SK-N-SH (cell line): ENCODE results near the gene PDGFRB. TPM values are rescaled to one million over a fixed set of nuclear protein-coding genes. Genes with fewer than 3 reads are reported as not detected.

Source experiments
- CTCF ChIA-PET: fragments of 300-600, 350-600 bp; formaldehyde crosslinking; extraction: SDS; loops from one replicate; lab custom pipeline; 2021; lab: Yijun Ruan, JAX
- POLR2A ChIA-PET: fragments of 350-600 bp; sonication (Branson Sonifier 250); formaldehyde crosslinking; extraction: SDS; loops from one replicate; lab custom pipeline; 2020; ENCODE audit warnings: antibody characterized with exemption, inconsistent platforms; lab: Yijun Ruan, JAX
- DNase-seq: peaks from one replicate; pipeline ENCODE4 v3.0.0; 2012
- H2AFZ ChIP-seq: fragments of 200-600 bp; sonication (generic); 2 replicates; pipeline ENCODE4 v1.8.1; 2016; ENCODE audit warnings: antibody characterized with exemption, mild to moderate bottlenecking, low read depth
- H3F3A ChIP-seq: fragments of 200-600 bp; sonication (generic); replicated peaks from 2 replicates; pipeline ENCODE3; 2016; ENCODE audit warnings: antibody characterized with exemption, mild to moderate bottlenecking; ENCODE audit not compliant: insufficient read depth
- H3K27ac ChIP-seq, 2 experiments: fragments of 200-500 bp in 1 of 2; fragments of 200-600 bp in 1 of 2; sonication (Bioruptor generic) in 1 of 2; sonication (generic), shearing (Covaris generic) in 1 of 2; 2 replicates each; pipeline versions ENCODE4 v1.5.1 to v1.6.1; 2014 to 2016; ENCODE audit warnings: low read depth in 2 of 2, inconsistent platforms in 1 of 2, low read length in 1 of 2, mild to moderate bottlenecking in 1 of 2, mixed read lengths in 1 of 2
- H3K27me3 ChIP-seq: fragments of 200-600 bp; sonication (generic), shearing (Covaris generic); 2 replicates; pipeline ENCODE4 v1.6.1; 2016; ENCODE audit warnings: mixed run types; ENCODE audit not compliant: insufficient read depth
- H3K36me3 ChIP-seq, 2 experiments: fragments of 200-500 bp in 1 of 2; fragments of 200-600 bp in 1 of 2; sonication (Bioruptor generic) in 1 of 2; sonication (generic) in 1 of 2; replicated peaks in 1 of 2; 2 replicates each; pipeline versions ENCODE3 to v1.5.1; 2014 to 2016; ENCODE audit warnings: low read length in 1 of 2, mild to moderate bottlenecking in 1 of 2; ENCODE audit not compliant: insufficient read depth in 2 of 2, control insufficient read depth in 1 of 2
- H3K4me1 ChIP-seq, 2 experiments: fragments of 200-500 bp in 1 of 2; fragments of 200-600 bp in 1 of 2; sonication (Bioruptor generic) in 1 of 2; sonication (generic), shearing (Covaris generic) in 1 of 2; 2 replicates each; pipeline versions ENCODE4 v1.5.1 to v1.6.1; 2014 to 2016; ENCODE audit warnings: low read depth in 1 of 2, low read length in 1 of 2, mixed run types in 1 of 2; ENCODE audit not compliant: insufficient read depth in 2 of 2, control insufficient read depth in 1 of 2
- H3K4me2 ChIP-seq: fragments of 200-600 bp; sonication (generic), shearing (Covaris generic); 2 replicates; pipeline ENCODE4 v1.6.1; 2017; ENCODE audit warnings: mixed run types
- H3K4me3 ChIP-seq, 2 experiments: fragments of 200-500 bp in 1 of 2; fragments of 200-600 bp in 1 of 2; sonication (Bioruptor generic) in 1 of 2; sonication (generic), shearing (Covaris generic) in 1 of 2; 2 replicates each; pipeline versions ENCODE4 v1.5.1 to v1.8.1; 2014 to 2016; ENCODE audit warnings: low read depth in 2 of 2, inconsistent platforms in 1 of 2, low read length in 1 of 2, mild to moderate bottlenecking in 1 of 2, mixed read lengths in 1 of 2, moderate library complexity in 1 of 2
- H3K79me2 ChIP-seq: fragments of 200-600 bp; sonication (generic); 2 replicates; pipeline ENCODE4 v1.8.1; 2017; ENCODE audit warnings: mild to moderate bottlenecking; ENCODE audit not compliant: insufficient read depth
- H3K9ac ChIP-seq: fragments of 200-600 bp; sonication (generic); 2 replicates; pipeline ENCODE4 v1.6.1; 2017; ENCODE audit warnings: mixed run types
- H3K9me2 ChIP-seq: fragments of 200-600 bp; sonication (generic); 2 replicates; pipeline ENCODE4 v1.6.1; 2017; ENCODE audit warnings: mixed run types
- H3K9me3 ChIP-seq: fragments of 200-600 bp; sonication (generic); 2 replicates; pipeline ENCODE4 v1.6.1; 2017; ENCODE audit warnings: mixed run types, mild to moderate bottlenecking, moderate library complexity
- H4K20me1 ChIP-seq: fragments of 200-600 bp; sonication (generic); 2 replicates; pipeline ENCODE4 v1.6.1; 2017; ENCODE audit warnings: mild to moderate bottlenecking, mixed run types; ENCODE audit not compliant: insufficient read depth
- ELF1 ChIP-seq: IDR thresholded peaks from 2 replicates; pipeline ENCODE4 v1.4.0; 2012
- EZH2phosphoT487 ChIP-seq: fragments of 200-600 bp; sonication (generic); IDR thresholded peaks from 2 replicates; pipeline ENCODE4 v1.6.1; 2017; ENCODE audit warnings: low read depth, mixed run types, mild to moderate bottlenecking, antibody characterized with exemption, moderate library complexity, borderline replicate concordance
- FOSL2 ChIP-seq: IDR thresholded peaks from 2 replicates; pipeline ENCODE4 v1.4.0; 2012; ENCODE audit warnings: low read depth, mild to moderate bottlenecking, moderate library complexity, borderline replicate concordance
- FOXM1 ChIP-seq: IDR thresholded peaks from 2 replicates; pipeline ENCODE4 v1.4.0; 2012; ENCODE audit warnings: low read depth, mild to moderate bottlenecking
- GABPA ChIP-seq: IDR thresholded peaks from 2 replicates; pipeline ENCODE4 v1.4.0; 2012; ENCODE audit warnings: low read depth, mild to moderate bottlenecking
- IRF3 ChIP-seq: fragments of 150-350 bp; IDR thresholded peaks from 2 replicates; pipeline ENCODE4 v1.6.1; 2016; ENCODE audit warnings: mild to moderate bottlenecking, low read depth, low read length
- NFIC ChIP-seq: IDR thresholded peaks from 2 replicates; pipeline ENCODE4 v1.4.0; 2012; ENCODE audit warnings: borderline replicate concordance
- NRF1 ChIP-seq: IDR thresholded peaks from 2 replicates; pipeline ENCODE4 v1.6.1; 2012; ENCODE audit warnings: low read depth, mild to moderate bottlenecking, low read length
- RAD21 ChIP-seq: IDR thresholded peaks from 2 replicates; pipeline ENCODE4 v1.6.1; 2012; ENCODE audit warnings: mild to moderate bottlenecking, low read length
- REST ChIP-seq: IDR thresholded peaks from 2 replicates; pipeline ENCODE4 v1.6.1; 2012; ENCODE audit warnings: mild to moderate bottlenecking, low read depth, low read length, moderate library complexity
- RFX5 ChIP-seq: IDR thresholded peaks from 2 replicates; pipeline ENCODE4 v1.6.1; 2012; ENCODE audit warnings: mild to moderate bottlenecking, improper control_type of control experiment, low read length
- TCF12 ChIP-seq: IDR thresholded peaks from 2 replicates; pipeline ENCODE4 v1.4.0; 2012
- USF1 ChIP-seq: IDR thresholded peaks from 2 replicates; pipeline ENCODE4 v1.4.0; 2012; ENCODE audit warnings: low read depth, borderline replicate concordance
- YY1 ChIP-seq: IDR thresholded peaks from 2 replicates; pipeline ENCODE4 v1.4.0; 2012; ENCODE audit warnings: low read depth, mild to moderate bottlenecking
- ZBTB33 ChIP-seq: IDR thresholded peaks from 2 replicates; pipeline ENCODE4 v1.4.0; 2012; ENCODE audit warnings: low read depth, borderline replicate concordance
- WGBS: methylation state at CpG from one replicate; pipeline ENCODE4 v1.1.6; 2017; ENCODE audit warnings: low lambda C conversion rate; 5-methylcytosine and 5-hydroxymethylcytosine counted together
- polyA plus RNA-seq, 3 experiments: library from polyadenylated mRNA; depleted of rRNA; stranded (reverse); fragments of >200 nt; gene quantifications; 2 replicates each; pipeline ENCODE4 v1.2.3, GENCODE V29; 2012

Gene PDGFRB
- polyA plus RNA-seq, 1 of the 3 experiments (the other 2 are of a cell fraction), result 32.1 TPM

GRCh38 chr5:150163547-150164059 lies 8.0 kb upstream of the PDGFRB start:
- Histone ChIP-seq H3K9me2 (no peaks in the 10 kb centered on the region), H3K9ac (no peak overlapping the region), H3K4me1 (peaks cover 18 to 51% of the 10 kb centered on the region in 2 experiments), H3K79me2 (no peaks in the 10 kb centered on the region), H2AFZ (no peak overlapping the region), H3K4me3 (no peak overlapping the region), H4K20me1 (no peaks in the 10 kb centered on the region), H3K9me3 (no peaks in the 10 kb centered on the region), H3K27me3 (no peaks in the 10 kb centered on the region), H3F3A (peaks cover 3% of the 10 kb centered on the region), H3K4me2 (no peak overlapping the region), H3K27ac (no peak overlapping the region), H3K36me3 (no peaks in the 10 kb centered on the region)
- no peak for TF ChIP-seq TCF12
- TF ChIP-seq YY1, result no peak
- TF ChIP-seq RAD21, result no peak
- TF ChIP-seq NFIC, result no peak
- no peak for TF ChIP-seq FOSL2
- TF ChIP-seq ELF1, result no peak
- no peak for TF ChIP-seq FOXM1
- TF ChIP-seq ZBTB33, result no peak
- TF ChIP-seq NRF1, result no peak
- TF ChIP-seq EZH2phosphoT487, result no peak
- no peak for TF ChIP-seq USF1
- TF ChIP-seq IRF3, result no peak
- no peak for TF ChIP-seq RFX5
- TF ChIP-seq REST, result no peak
- TF ChIP-seq GABPA, result no peak
- POLR2A ChIA-PET, result interaction anchor here (1.2 kb wide), 1 partner anchor 15 kb away, joined by 4 read pairs; no protein-coding TSS in a partner anchor
- CTCF ChIA-PET, result interaction anchor here (1.7 to 1.9 kb wide), 4 partner anchors 11 to 55 kb away, joined by 7 to 17 read pairs (median 8); no protein-coding TSS in a partner anchor
- DNase-seq, result no peak
- 97% methylated on average over 9 of the region's 13 CpGs for WGBS
